ENCODE measurements around the gene CHN2.

- no peak for TF ChIP-seq PPARA (CRISPR knock-in tag; IDR thresholded peaks at IDR 0.05; ENCODE audit: borderline replicate concordance)
- no peak for TF ChIP-seq ZNF565 (CRISPR knock-in tag; conservative IDR thresholded peaks at IDR 0.05; ENCODE audit: low read depth)
- TF ChIP-seq PATZ1 (CRISPR knock-in tag; IDR thresholded peaks at IDR 0.05; ENCODE audit: borderline replicate concordance): no peak
- TF ChIP-seq ZFP3 (CRISPR knock-in tag; IDR thresholded peaks at IDR 0.05): no peak
- no peak for TF ChIP-seq ZFP30 (CRISPR knock-in tag; IDR thresholded peaks at IDR 0.05)
- TF ChIP-seq TCF4 (CRISPR knock-in tag; IDR thresholded peaks at IDR 0.05; ENCODE audit: borderline replicate concordance): no peak
- TF ChIP-seq ARNTL (CRISPR knock-in tag; IDR thresholded peaks at IDR 0.05; ENCODE audit: borderline replicate concordance, low read depth): no peak
- TF ChIP-seq ZC3H10 (CRISPR knock-in tag; IDR thresholded peaks at IDR 0.05): no peak
- no peak for TF ChIP-seq ESRRG (CRISPR knock-in tag; IDR thresholded peaks at IDR 0.05)
- TF ChIP-seq RARB (CRISPR knock-in tag; IDR thresholded peaks at IDR 0.05): no peak
- no peak for TF ChIP-seq ZNF70 (CRISPR knock-in tag; IDR thresholded peaks at IDR 0.05)
Observed at GRCh38 chr7:29502133-29502532, 307.6 kb downstream of the CHN2 start.

All from SK-N-SH treated with all-trans-retinoic acid at 6 μM for 48 hours (cell line).